GM12875 (cell line): ENCODE measurements around the gene MPC1.
"Not testable (repeated sequence)": the region's sequence is repeated elsewhere in the genome, so short reads cannot be mapped to it uniquely, and the experiment has no call there.

ENCODE experiments used
- H3K4me3 ChIP-seq: one replicate; pipeline ENCODE4 v1.5.1; 2011; ENCODE audit warnings: low read depth, low read length, control low read depth
- CTCF ChIP-seq: IDR thresholded peaks from 2 replicates; pipeline ENCODE4 v1.5.1; 2011; ENCODE audit warnings: low read depth, mild to moderate bottlenecking, control low read depth, inconsistent platforms, low read length, moderate library complexity, borderline replicate concordance; ENCODE audit not compliant: insufficient read depth

MPC1 gene

GRCh38 chr6:166346449-166346848 lies 36.3 kb downstream of the MPC1 start:
- H3K4me3 ChIP-seq, result no peak overlapping the region
- TF ChIP-seq CTCF, result no peak

GRCh38 chr6:166345672-166346071 lies 37.1 kb downstream of the MPC1 start:
- not testable (repeated sequence) for H3K4me3 ChIP-seq

- H3K4me3 ChIP-seq, result not testable (repeated sequence)
Measured at GRCh38 chr6:166344921-166345320, 37.8 kb downstream of the MPC1 start.

- H3K4me3 ChIP-seq, result no peak overlapping the region
- TF ChIP-seq CTCF, result no peak
Measured at GRCh38 chr6:166344240-166344639, 38.5 kb downstream of the MPC1 start.

- TF ChIP-seq CTCF, result no peak
- peak overlapping the region; percentile 78 for H3K4me3 ChIP-seq
Measured at GRCh38 chr6:166343150-166343487, 39.6 kb downstream of the MPC1 start.

- TF ChIP-seq CTCF, result no peak
- H3K4me3 ChIP-seq, result peak within 1 kb of the TSS; percentile 78
Measured at GRCh38 chr6:166342349-166343149, 40.2 kb downstream of the MPC1 start, which contains the start of gene SFT2D1. TSS of gene SFT2D1 (minus strand) at chr6:166342545. CDS start at chr6:166342481, 64 bp downstream.

- peak overlapping the region; percentile 78 for H3K4me3 ChIP-seq
- TF ChIP-seq CTCF, result no peak
Measured at GRCh38 chr6:166341977-166342348, 40.8 kb downstream of the MPC1 start.

- H3K4me3 ChIP-seq, result peak overlapping the region; percentile 78
- no peak for TF ChIP-seq CTCF
Measured at GRCh38 chr6:166341464-166341863, 41.3 kb downstream of the MPC1 start.
